RWPE1 (cell line): Measurements from ENCODE around the gene AGPS.
"Not testable (repeated sequence)": the region's sequence is repeated elsewhere in the genome, so short reads cannot be mapped to it uniquely, and the experiment has no call there.

Experiments
- CTCF ChIA-PET: fragments of 350-600 bp; sonication (Branson Sonifier 250); formaldehyde crosslinking; extraction: SDS; loops from one replicate; lab custom pipeline; 2021; lab: Yijun Ruan, JAX
- POLR2A ChIA-PET: fragments of 400-600 bp; formaldehyde crosslinking; extraction: SDS; loops from one replicate; lab custom pipeline; 2020; ENCODE audit warnings: antibody characterized with exemption; ENCODE audit not compliant: low non-redundant PET; lab: Yijun Ruan, JAX
- DNase-seq: peaks from one replicate; pipeline ENCODE4 v3.0.0; 2012; ENCODE audit warnings: low spot score
- H3K27ac ChIP-seq: fragments of 450-650 bp; 2 replicates; pipeline ENCODE4 v1.5.1; 2017
- CTCF ChIP-seq: fragments of 450-650 bp; conservative IDR thresholded peaks from 2 replicates; pipeline ENCODE4 v1.5.1; 2017; ENCODE audit warnings: low read depth, mild to moderate bottlenecking

Gene AGPS

GRCh38 chr2:177359836-177360595 is 32.6 kb upstream of the AGPS start:
- DNase-seq = no peak
- TF ChIP-seq CTCF = no peak
- CTCF ChIA-PET = interaction anchor here (0.7 kb wide), 1 partner anchor 25 kb away, joined by 3 read pairs; no protein-coding TSS in a partner anchor
- H3K27ac ChIP-seq = no peak overlapping the region
- POLR2A ChIA-PET = no interaction called here

DNA sequence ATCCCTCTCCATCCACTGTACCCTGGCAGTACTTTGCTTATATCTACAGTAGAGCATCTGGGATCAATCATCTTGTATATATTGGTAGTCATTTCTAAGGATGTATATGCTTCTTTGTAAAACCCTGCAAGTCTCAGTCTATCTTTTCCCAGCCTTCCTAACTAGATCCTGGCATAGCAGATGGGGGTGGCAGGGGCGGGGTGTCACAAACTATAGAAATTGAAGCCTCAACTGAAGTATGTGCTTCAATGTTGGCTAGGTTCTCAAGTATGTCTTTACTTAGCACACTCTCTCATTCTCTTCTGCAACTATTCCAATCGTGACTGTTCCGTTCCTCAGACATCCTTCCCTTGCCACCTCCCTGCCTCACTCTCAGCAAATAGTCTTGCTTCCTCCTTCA is 30.1 kb upstream of the AGPS start:
- POLR2A ChIA-PET = no interaction called here
- no peak for TF ChIP-seq CTCF
- DNase-seq = no peak
- H3K27ac ChIP-seq = no peak overlapping the region
- CTCF ChIA-PET = no interaction called here

GRCh38 chr2:177363332-177363731 is 29.2 kb upstream of the AGPS start:
- ChIA-PET CTCF (no interaction called here), POLR2A (no interaction called here)
- DNase-seq = no peak
- no peak overlapping the region for H3K27ac ChIP-seq
- no peak for TF ChIP-seq CTCF

DNA sequence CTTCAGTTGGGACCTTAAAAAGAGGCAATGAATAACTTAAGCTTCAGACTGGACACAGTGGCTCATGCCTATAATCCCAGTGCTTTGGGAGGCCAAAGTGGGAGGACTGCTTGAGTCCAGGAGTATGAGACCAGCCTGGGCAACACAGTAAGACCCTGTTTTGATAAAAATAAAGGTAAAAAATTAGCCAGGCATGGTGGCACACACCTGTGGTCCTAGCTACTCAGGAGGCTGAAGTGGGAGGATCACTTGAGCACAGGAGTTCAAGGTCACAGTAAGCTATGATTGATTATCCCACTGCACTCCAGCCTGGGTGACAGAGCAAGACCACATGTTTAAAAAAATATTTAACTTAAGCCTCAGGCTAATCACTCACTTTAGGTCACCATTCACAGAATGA is 26.8 kb upstream of the AGPS start:
- POLR2A ChIA-PET, H3K27ac ChIP-seq, DNase-seq: not testable (repeated sequence)
- CTCF ChIA-PET = interaction anchor here (0.7 kb wide), 1 partner anchor 27 kb away, joined by 4 read pairs; the partner anchor contains the start of gene AGPS

DNA sequence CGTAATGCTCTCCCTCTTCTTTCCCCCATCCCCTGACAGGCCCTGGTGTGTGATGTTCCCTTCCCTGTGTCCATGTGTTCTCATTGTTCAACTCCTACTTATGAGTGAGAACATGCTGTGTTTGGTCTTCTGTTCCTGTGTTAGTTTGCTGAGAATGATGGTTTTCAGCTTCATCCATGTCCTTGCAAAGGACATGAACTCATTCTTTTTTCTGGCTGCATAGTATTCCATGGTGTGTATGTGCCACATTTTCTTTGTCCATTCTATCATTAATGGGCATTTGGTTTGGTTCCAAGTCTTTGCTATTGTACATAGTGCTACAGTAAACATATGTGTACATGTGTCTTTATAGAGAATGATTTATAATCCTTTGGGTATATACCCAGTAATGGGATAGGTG is 24.6 kb upstream of the AGPS start:
- CTCF ChIA-PET, H3K27ac ChIP-seq, DNase-seq, POLR2A ChIA-PET: not testable (repeated sequence)

- CTCF ChIA-PET = interaction anchor here (0.6 kb wide), 1 partner anchor 119 kb away, joined by 6 read pairs; no protein-coding TSS in a partner anchor
- TF ChIP-seq CTCF = no peak
- POLR2A ChIA-PET = interaction anchor here (0.6 kb wide), 1 partner anchor 11 kb away, joined by 16 read pairs; no protein-coding TSS in a partner anchor
- no peak for DNase-seq
- no peak overlapping the region for H3K27ac ChIP-seq
These were observed 13.2 kb upstream of the AGPS start for GRCh38 chr2:177379354-177379753.

DNA sequence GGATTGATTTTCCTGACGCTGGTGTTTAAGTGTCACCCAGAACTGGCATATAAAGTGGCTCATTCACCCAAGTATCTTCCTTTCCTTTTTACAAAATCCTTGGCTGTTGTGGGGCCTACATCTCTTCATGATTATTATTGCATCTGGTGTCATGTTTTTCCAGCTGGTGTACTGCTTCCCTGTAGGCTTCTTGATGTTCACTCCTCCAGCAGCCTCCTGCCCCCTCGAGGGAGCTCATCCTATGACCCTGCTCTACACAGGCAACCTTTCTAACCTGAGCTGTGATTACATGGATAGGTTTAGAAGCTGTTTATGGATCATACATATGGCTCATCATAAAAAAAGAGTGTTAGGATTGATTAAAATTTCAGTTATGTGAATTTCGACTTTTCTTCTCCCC is 12.4 kb upstream of the AGPS start:
- no peak for DNase-seq
- H3K27ac ChIP-seq = no peak overlapping the region
- ChIA-PET POLR2A (no interaction called here), CTCF (interaction anchor here (0.6 to 1.2 kb wide), 2 partner anchors 45 to 118 kb away, joined by 3 to 6 read pairs; no protein-coding TSS in a partner anchor)
- TF ChIP-seq CTCF = no peak
